ENCODE results near the gene LPAR6.
"Not testable (repeated sequence)": the region's sequence is repeated elsewhere in the genome, so short reads cannot be mapped to it uniquely, and the experiment has no call there.

The LPAR6 gene

GRCh38 chr13:48412881-48413351 is at the start of gene LPAR6:
Gene LPAR6, minus strand, starts transcription at chr13:48413113. Its CDS starts 690 bp downstream, at chr13:48412423.
- H3K4me3 ChIP-seq (ENCODE audit: low read depth, low read length), result peak within 1 kb of the TSS; percentile 13

- H3K4me3 ChIP-seq (ENCODE audit: low read depth, low read length), result no peak overlapping the region
Measured at GRCh38 chr13:48457578-48458242, 44.8 kb upstream of the LPAR6 start.

- no peak overlapping the region for H3K4me3 ChIP-seq (ENCODE audit: low read depth, low read length)
Measured at GRCh38 chr13:48456546-48456945, 43.6 kb upstream of the LPAR6 start.

GRCh38 chr13:48451196-48451595 is 38.3 kb upstream of the LPAR6 start:
- not testable (repeated sequence) for H3K4me3 ChIP-seq (ENCODE audit: low read depth, low read length)

GRCh38 chr13:48449656-48450055 is 36.7 kb upstream of the LPAR6 start:
- H3K4me3 ChIP-seq (ENCODE audit: low read depth, low read length), result no peak overlapping the region

GRCh38 chr13:48448959-48449614 is 36.2 kb upstream of the LPAR6 start:
- H3K4me3 ChIP-seq (ENCODE audit: low read depth, low read length), result no peak overlapping the region

GRCh38 chr13:48448285-48448958 is 35.5 kb upstream of the LPAR6 start:
- no peak overlapping the region for H3K4me3 ChIP-seq (ENCODE audit: low read depth, low read length)

GRCh38 chr13:48446464-48446863 is 33.6 kb upstream of the LPAR6 start:
- H3K4me3 ChIP-seq (ENCODE audit: low read depth, low read length), result no peak overlapping the region

- H3K4me3 ChIP-seq (ENCODE audit: low read depth, low read length), result no peak overlapping the region
Measured at GRCh38 chr13:48443442-48444208, 30.7 kb upstream of the LPAR6 start.

- no peak overlapping the region for H3K4me3 ChIP-seq (ENCODE audit: low read depth, low read length)
Measured at GRCh38 chr13:48437371-48437770, 24.5 kb upstream of the LPAR6 start.

GRCh38 chr13:48436661-48437288 is 23.9 kb upstream of the LPAR6 start:
- H3K4me3 ChIP-seq (ENCODE audit: low read depth, low read length), result no peak overlapping the region

- no peak overlapping the region for H3K4me3 ChIP-seq (ENCODE audit: low read depth, low read length)
Measured at GRCh38 chr13:48434200-48434599, 21.3 kb upstream of the LPAR6 start.

- no peak overlapping the region for H3K4me3 ChIP-seq (ENCODE audit: low read depth, low read length)
Measured at GRCh38 chr13:48431987-48432615, 19.2 kb upstream of the LPAR6 start.

GRCh38 chr13:48431431-48431830 is 18.5 kb upstream of the LPAR6 start:
- H3K4me3 ChIP-seq (ENCODE audit: low read depth, low read length), result no peak overlapping the region

GRCh38 chr13:48429886-48430285 is 17.0 kb upstream of the LPAR6 start:
- no peak overlapping the region for H3K4me3 ChIP-seq (ENCODE audit: low read depth, low read length)

- no peak overlapping the region for H3K4me3 ChIP-seq (ENCODE audit: low read depth, low read length)
Measured at GRCh38 chr13:48429036-48429435, 16.1 kb upstream of the LPAR6 start.

- not testable (repeated sequence) for H3K4me3 ChIP-seq (ENCODE audit: low read depth, low read length)
Measured at GRCh38 chr13:48426755-48427298, 13.9 kb upstream of the LPAR6 start.

- no peak overlapping the region for H3K4me3 ChIP-seq (ENCODE audit: low read depth, low read length)
Measured at GRCh38 chr13:48426052-48426451, 13.1 kb upstream of the LPAR6 start.

GRCh38 chr13:48424212-48424611 is 11.3 kb upstream of the LPAR6 start:
- no peak overlapping the region for H3K4me3 ChIP-seq (ENCODE audit: low read depth, low read length)

- not testable (repeated sequence) for H3K4me3 ChIP-seq (ENCODE audit: low read depth, low read length)
Measured at GRCh38 chr13:48422003-48422402, 9.1 kb upstream of the LPAR6 start.

All from iPS-11a (cell line).